Neuronal stem cell (in vitro differentiated cells): Measurements from ENCODE around the gene ARHGAP24.
"Not testable (repeated sequence)": the region's sequence is repeated elsewhere in the genome, so short reads cannot be mapped to it uniquely, and the experiment has no call there.

Experiments
- DNase-seq: peaks from one replicate; pipeline ENCODE4 v3.0.0-alpha.2; 2013; ENCODE audit warnings: low spot score
- H2AFZ ChIP-seq: one replicate; pipeline ENCODE4 v1.6.1; 2013; ENCODE audit warnings: mild to moderate bottlenecking, low read length, inconsistent platforms
- H2AK5ac ChIP-seq: 2 replicates; pipeline ENCODE4 v1.6.1; 2013; ENCODE audit warnings: low read depth, mild to moderate bottlenecking, inconsistent platforms, low read length, moderate library complexity, mixed read lengths
- H2BK120ac ChIP-seq: 2 replicates; pipeline ENCODE4 v1.6.1; 2013; ENCODE audit warnings: low read depth, mild to moderate bottlenecking, inconsistent platforms, low read length, moderate library complexity, mixed read lengths
- H2BK12ac ChIP-seq: one replicate; pipeline ENCODE4 v1.6.1; 2013; ENCODE audit warnings: low read length, inconsistent platforms
- H2BK15ac ChIP-seq: 2 replicates; pipeline ENCODE4 v1.6.1; 2013; ENCODE audit warnings: mild to moderate bottlenecking, low read length, inconsistent platforms, mixed read lengths
- H2BK5ac ChIP-seq: one replicate; pipeline ENCODE4 v1.6.1; 2013; ENCODE audit warnings: inconsistent platforms, mild to moderate bottlenecking, low read length, moderate library complexity
- H3K14ac ChIP-seq: one replicate; pipeline ENCODE4 v1.6.1; 2013; ENCODE audit warnings: low read length, inconsistent platforms
- H3K18ac ChIP-seq: 2 replicates; pipeline ENCODE4 v1.6.1; 2013; ENCODE audit warnings: low read length, inconsistent platforms
- H3K23ac ChIP-seq: 2 replicates; pipeline ENCODE4 v1.6.1; 2013; ENCODE audit warnings: low read depth, mild to moderate bottlenecking, mixed read lengths, low read length, inconsistent platforms; ENCODE audit not compliant: poor library complexity
- H3K27ac ChIP-seq: replicated peaks from 3 replicates; pipeline ENCODE4 v1.5.1; 2013; ENCODE audit warnings: low read length, inconsistent platforms
- H3K27me3 ChIP-seq, 3 experiments: 2 replicates each; pipeline ENCODE4 v1.6.1; 2013; ENCODE audit warnings: low read length in 3 of 3, mild to moderate bottlenecking in 2 of 3, inconsistent platforms in 1 of 3, low read depth in 1 of 3, mixed read lengths in 1 of 3, moderate library complexity in 1 of 3; ENCODE audit not compliant: control insufficient read depth in 3 of 3, insufficient read depth in 3 of 3
- H3K36me3 ChIP-seq, 2 donors: replicated peaks in 1 of 2; 2 replicates each; pipeline ENCODE4 v1.6.1; 2013; ENCODE audit warnings: low read length in 2 of 2; ENCODE audit not compliant: control insufficient read depth in 2 of 2, insufficient read depth in 2 of 2
- H3K4ac ChIP-seq: 2 replicates; pipeline ENCODE4 v1.6.1; 2013; ENCODE audit warnings: inconsistent platforms, mild to moderate bottlenecking, low read length, moderate library complexity
- H3K4me1 ChIP-seq, 2 donors: 1 replicate in 1 of 2; 2 replicates in 1 of 2; pipeline ENCODE4 v1.6.1; 2013; ENCODE audit warnings: low read length in 2 of 2, low read depth in 1 of 2; ENCODE audit not compliant: control insufficient read depth in 2 of 2, insufficient read depth in 1 of 2
- H3K4me2 ChIP-seq: one replicate; pipeline ENCODE4 v1.6.1; 2013; ENCODE audit warnings: mild to moderate bottlenecking, low read length, inconsistent platforms; ENCODE audit not compliant: insufficient read depth, poor library complexity, severe bottlenecking
- H3K4me3 ChIP-seq, 2 donors: 2 replicates each; pipeline ENCODE4 v1.5.1; 2013; ENCODE audit warnings: low read length in 2 of 2, mild to moderate bottlenecking in 2 of 2, inconsistent platforms in 1 of 2, moderate library complexity in 1 of 2
- H3K79me1 ChIP-seq: one replicate; pipeline ENCODE4 v1.6.1; 2013; ENCODE audit warnings: low read depth, mild to moderate bottlenecking, inconsistent platforms, low read length, moderate library complexity
- H3K9ac ChIP-seq: one replicate; pipeline ENCODE4 v1.6.1; 2013; ENCODE audit warnings: mild to moderate bottlenecking, low read depth, low read length, inconsistent platforms; ENCODE audit not compliant: poor library complexity
- H3K9me3 ChIP-seq, 2 donors: replicated peaks in 1 of 2; 2 replicates each; pipeline versions ENCODE3 to v1.6.1; 2013; ENCODE audit warnings: low read length in 2 of 2, mild to moderate bottlenecking in 2 of 2, inconsistent platforms in 1 of 2, low read depth in 1 of 2, mixed read lengths in 1 of 2, moderate library complexity in 1 of 2; ENCODE audit not compliant: control insufficient read depth in 2 of 2, insufficient read depth in 1 of 2
- H4K8ac ChIP-seq: one replicate; pipeline ENCODE4 v1.6.1; 2013; ENCODE audit warnings: low read depth, mild to moderate bottlenecking, inconsistent platforms, low read length, moderate library complexity
- H4K91ac ChIP-seq: one replicate; pipeline ENCODE4 v1.6.1; 2013; ENCODE audit warnings: low read length, low read depth, mild to moderate bottlenecking, inconsistent platforms; ENCODE audit not compliant: poor library complexity
- WGBS, 2 donors: extraction: QIAGEN DNeasy Blood & Tissue Kit; methylation state at CpG; one replicate each; pipeline ENCODE4 v1.1.7; 2013; ENCODE audit warnings: missing lambda C conversion rate in 2 of 2, mixed read lengths in 1 of 2; ENCODE audit not compliant: insufficient read length in 2 of 2, insufficient replicate concordance in 1 of 2; ENCODE audit errors: extremely low coverage in 2 of 2; 5-methylcytosine and 5-hydroxymethylcytosine counted together

ARHGAP24 gene

GRCh38 chr4:85842540-85842939 lies 367.6 kb downstream of the ARHGAP24 start:
- no peak overlapping the region for H3K14ac ChIP-seq
- H2BK15ac ChIP-seq, result no peak overlapping the region
- no peak overlapping the region for H2AK5ac ChIP-seq
- H2BK12ac ChIP-seq, result no peak overlapping the region
- H3K4me2 ChIP-seq, result no peak overlapping the region
- no peak overlapping the region for H3K18ac ChIP-seq
- H3K79me1 ChIP-seq, result no peaks in the 10 kb centered on the region
- H2AFZ ChIP-seq, result no peak overlapping the region
- H4K8ac ChIP-seq, result no peak overlapping the region
- no peaks in the 10 kb centered on the region for H3K36me3 ChIP-seq
- H3K9ac ChIP-seq, result no peak overlapping the region
- H4K91ac ChIP-seq, result no peak overlapping the region
- H2BK120ac ChIP-seq, result no peak overlapping the region
- no peak overlapping the region for H3K4ac ChIP-seq
- WGBS, 2 donors, result no CpG with 5 or more reads among the region's 7 CpGs
- H3K4me3 ChIP-seq, result no peak overlapping the region
- no peaks in the 10 kb centered on the region for H3K9me3 ChIP-seq
- H3K4me1 ChIP-seq, result no peaks in the 10 kb centered on the region
- no peak for DNase-seq
- no peak overlapping the region for H2BK5ac ChIP-seq
- H3K23ac ChIP-seq, result no peak overlapping the region
- H3K27me3 ChIP-seq, result no peaks in the 10 kb centered on the region
- no peak overlapping the region for H3K27ac ChIP-seq

- not testable (repeated sequence) for H3K14ac ChIP-seq, H4K8ac ChIP-seq, H2AK5ac ChIP-seq, H2AFZ ChIP-seq, H3K4me3 ChIP-seq, H3K9me3 ChIP-seq, H3K4me2 ChIP-seq, H3K23ac ChIP-seq, DNase-seq, H4K91ac ChIP-seq, H2BK15ac ChIP-seq, H3K79me1 ChIP-seq, H3K27me3 ChIP-seq, H3K18ac ChIP-seq, H2BK5ac ChIP-seq, H3K9ac ChIP-seq, H2BK12ac ChIP-seq, H3K4me1 ChIP-seq, H3K36me3 ChIP-seq, H2BK120ac ChIP-seq, H3K4ac ChIP-seq, H3K27ac ChIP-seq
- no CpG with 5 or more reads among the region's 6 CpGs for WGBS, 2 donors
Observed at GRCh38 chr4:85853740-85854139, 378.8 kb downstream of the ARHGAP24 start.

- no peak overlapping the region for H3K4me3 ChIP-seq
- no peaks in the 10 kb centered on the region for H3K36me3 ChIP-seq
- no peak overlapping the region for H3K4me2 ChIP-seq
- H3K9me3 ChIP-seq, result no peaks in the 10 kb centered on the region
- no peak overlapping the region for H3K14ac ChIP-seq
- H4K8ac ChIP-seq, result no peak overlapping the region
- H3K4ac ChIP-seq, result no peak overlapping the region
- H3K27me3 ChIP-seq, result no peaks in the 10 kb centered on the region
- H2BK120ac ChIP-seq, result no peak overlapping the region
- no peak overlapping the region for H3K18ac ChIP-seq
- H2BK12ac ChIP-seq, result no peak overlapping the region
- no peak overlapping the region for H2AK5ac ChIP-seq
- no CpG with 5 or more reads among the region's 2 CpGs for WGBS, 2 donors
- DNase-seq, result no peak
- H2BK5ac ChIP-seq, result no peak overlapping the region
- no peak overlapping the region for H3K27ac ChIP-seq
- H2AFZ ChIP-seq, result no peak overlapping the region
- H3K79me1 ChIP-seq, result no peaks in the 10 kb centered on the region
- H3K23ac ChIP-seq, result no peak overlapping the region
- H3K4me1 ChIP-seq, result no peaks in the 10 kb centered on the region
- no peak overlapping the region for H2BK15ac ChIP-seq
- H3K9ac ChIP-seq, result no peak overlapping the region
- H4K91ac ChIP-seq, result no peak overlapping the region
Observed at GRCh38 chr4:85854546-85854945, 379.6 kb downstream of the ARHGAP24 start.

- WGBS, 2 donors, result no CpG with 5 or more reads among the region's 6 CpGs
- Histone ChIP-seq H3K4me3 (no peak overlapping the region), H3K4ac (no peak overlapping the region), H2BK5ac (no peak overlapping the region), H3K36me3 (no peaks in the 10 kb centered on the region), H4K91ac (no peak overlapping the region), H2AK5ac (no peak overlapping the region), H4K8ac (no peak overlapping the region), H2BK15ac (no peak overlapping the region), H2BK12ac (no peak overlapping the region), H3K4me1 (no peaks in the 10 kb centered on the region), H3K9ac (no peak overlapping the region), H3K4me2 (no peak overlapping the region), H3K14ac (no peak overlapping the region), H3K18ac (no peak overlapping the region), H3K9me3 (no peaks in the 10 kb centered on the region), H2BK120ac (no peak overlapping the region), H3K23ac (no peak overlapping the region), H2AFZ (peak overlapping the region; percentile 58), H3K27me3 (no peaks in the 10 kb centered on the region), H3K79me1 (no peaks in the 10 kb centered on the region), H3K27ac (no peak overlapping the region)
- no peak for DNase-seq
Observed at GRCh38 chr4:85860066-85860740, 385.3 kb downstream of the ARHGAP24 start.
